HEK293 (cell line): ENCODE measurements around the gene ZNF236.
A peak's percentile ranks its signal among the peaks of the same experiment; 100 is the strongest.

Experiments
- CTCF ChIA-PET: fragments of 350-600 bp; formaldehyde crosslinking; extraction: SDS; loops from one replicate; lab custom pipeline; 2021; ENCODE audit warnings: antibody characterized with exemption; lab: Yijun Ruan, JAX
- POLR2A ChIA-PET: fragments of 300-600 bp; formaldehyde crosslinking; extraction: SDS; loops from one replicate; lab custom pipeline; 2020; ENCODE audit warnings: antibody characterized with exemption, inconsistent platforms; lab: Yijun Ruan, JAX
- H3K27ac ChIP-seq: fragments of 200-500 bp; sonication (Bioruptor generic); 2 replicates; pipeline ENCODE4 v1.5.1; 2014; ENCODE audit warnings: low read depth, low read length, control low read depth, inconsistent platforms; ENCODE audit errors: extremely low read depth
- H3K36me3 ChIP-seq, 2 experiments: fragments of 200-500 bp in 1 of 2; sonication (Bioruptor generic) in 1 of 2; 1 replicate in 1 of 2; 2 replicates in 1 of 2; pipeline ENCODE4 v1.5.1; 2014 to 2017; ENCODE audit warnings: inconsistent platforms in 2 of 2, low read length in 2 of 2; ENCODE audit not compliant: control insufficient read depth in 2 of 2, insufficient read depth in 1 of 2
- H3K4me1 ChIP-seq: fragments of 200-500 bp; sonication (Bioruptor generic); 2 replicates; pipeline ENCODE4 v1.5.1; 2014; ENCODE audit warnings: mild to moderate bottlenecking, low read length, inconsistent platforms; ENCODE audit not compliant: control insufficient read depth, insufficient read depth
- H3K4me3 ChIP-seq: 2 replicates; pipeline ENCODE4 v1.5.1; 2011; ENCODE audit warnings: low read depth, mild to moderate bottlenecking, control low read depth, low read length, moderate library complexity
- H3K9me3 ChIP-seq: fragments of 200-500 bp; sonication (Bioruptor generic); 2 replicates; pipeline ENCODE4 v1.5.1; 2014; ENCODE audit warnings: low read depth, low read length, inconsistent platforms; ENCODE audit not compliant: control insufficient read depth, insufficient read depth
- EGR2 ChIP-seq: fragments of 450-650 bp; formaldehyde crosslinking; IDR thresholded peaks from 2 replicates; pipeline ENCODE4 v1.5.1; 2016; ENCODE audit warnings: low read depth, missing biosample characterization, missing genetic modification characterization
- GFI1B ChIP-seq: fragments of 450-650 bp; formaldehyde crosslinking; IDR thresholded peaks from 2 replicates; pipeline ENCODE4 v1.5.1; 2016; ENCODE audit warnings: missing biosample characterization, missing genetic modification characterization
- KLF16 ChIP-seq: fragments of 450-650 bp; formaldehyde crosslinking; IDR thresholded peaks from 2 replicates; pipeline ENCODE4 v1.5.1; 2017; ENCODE audit warnings: missing biosample characterization, missing genetic modification characterization
- MEIS1 ChIP-seq: sonication (generic); formaldehyde crosslinking; IDR thresholded peaks from 2 replicates; pipeline ENCODE4 v1.8.1; 2022; ENCODE audit warnings: missing genetic modification reagents, mild to moderate bottlenecking, borderline replicate concordance
- OSR2 ChIP-seq: fragments of 450-650 bp; formaldehyde crosslinking; IDR thresholded peaks from 2 replicates; pipeline ENCODE4 v1.5.1; 2016; ENCODE audit warnings: missing biosample characterization, missing genetic modification characterization
- PRDM2 ChIP-seq: fragments of 450-650 bp; formaldehyde crosslinking; IDR thresholded peaks from 2 replicates; pipeline ENCODE4 v1.5.1; 2016; ENCODE audit warnings: missing biosample characterization, missing genetic modification characterization, borderline replicate concordance
- SP2 ChIP-seq: fragments of 450-650 bp; formaldehyde crosslinking; IDR thresholded peaks from 2 replicates; pipeline ENCODE4 v1.5.1; 2016; ENCODE audit warnings: missing biosample characterization, missing genetic modification characterization
- ZBTB44 ChIP-seq: fragments of 450-650 bp; IDR thresholded peaks from 2 replicates; pipeline ENCODE4 v1.5.1; 2018; ENCODE audit warnings: missing biosample characterization, mild to moderate bottlenecking, missing genetic modification characterization
- ZBTB48 ChIP-seq: fragments of 450-650 bp; formaldehyde crosslinking; IDR thresholded peaks from 2 replicates; pipeline ENCODE4 v1.5.1; 2016; ENCODE audit warnings: missing biosample characterization, missing genetic modification characterization
- ZFHX2 ChIP-seq: fragments of 450-650 bp; formaldehyde crosslinking; conservative IDR thresholded peaks from 2 replicates; pipeline ENCODE4 v1.5.1; 2016; ENCODE audit warnings: missing biosample characterization, missing genetic modification characterization
- ZFP3 ChIP-seq: fragments of 450-650 bp; formaldehyde crosslinking; IDR thresholded peaks from 2 replicates; pipeline ENCODE4 v1.5.1; 2016; ENCODE audit warnings: low read depth, missing biosample characterization, missing genetic modification characterization
- ZNF155 ChIP-seq: fragments of 450-650 bp; formaldehyde crosslinking; IDR thresholded peaks from 2 replicates; pipeline ENCODE4 v1.5.1; 2016; ENCODE audit warnings: missing biosample characterization, missing genetic modification characterization
- ZNF292 ChIP-seq: fragments of 450-650 bp; formaldehyde crosslinking; IDR thresholded peaks from 2 replicates; pipeline ENCODE4 v1.5.1; 2016; ENCODE audit warnings: low read depth, missing biosample characterization, missing genetic modification characterization, borderline replicate concordance
- ZNF354C ChIP-seq: fragments of 450-650 bp; formaldehyde crosslinking; IDR thresholded peaks from 2 replicates; pipeline ENCODE4 v1.5.1; 2016; ENCODE audit warnings: missing biosample characterization, missing genetic modification characterization, low read depth, borderline replicate concordance
- ZNF366 ChIP-seq: fragments of 450-650 bp; formaldehyde crosslinking; conservative IDR thresholded peaks from 2 replicates; pipeline ENCODE4 v1.5.1; 2016; ENCODE audit warnings: missing biosample characterization, missing genetic modification characterization
- ZNF518A ChIP-seq: fragments of 450-650 bp; formaldehyde crosslinking; conservative IDR thresholded peaks from 2 replicates; pipeline ENCODE4 v1.5.1; 2016; ENCODE audit warnings: low read depth, missing biosample characterization, missing genetic modification characterization
- ZNF530 ChIP-seq: fragments of 450-650 bp; formaldehyde crosslinking; IDR thresholded peaks from 2 replicates; pipeline ENCODE4 v1.5.1; 2016; ENCODE audit warnings: low read depth, missing biosample characterization, missing genetic modification characterization
- ZNF548 ChIP-seq: fragments of 450-650 bp; formaldehyde crosslinking; IDR thresholded peaks from 2 replicates; pipeline ENCODE4 v1.5.1; 2016; ENCODE audit warnings: missing biosample characterization, missing genetic modification characterization
- ZNF610 ChIP-seq: fragments of 450-650 bp; formaldehyde crosslinking; IDR thresholded peaks from 2 replicates; pipeline ENCODE4 v1.5.1; 2016; ENCODE audit warnings: missing biosample characterization, missing genetic modification characterization, borderline replicate concordance
- ZNF626 ChIP-seq: fragments of 450-650 bp; sonication (Bioruptor Pico); formaldehyde crosslinking; IDR thresholded peaks from 2 replicates; pipeline ENCODE4 v1.5.1; 2018; ENCODE audit warnings: missing biosample characterization, missing genetic modification characterization, inconsistent platforms
- ZNF629 ChIP-seq: fragments of 450-650 bp; formaldehyde crosslinking; IDR thresholded peaks from 2 replicates; pipeline ENCODE4 v1.5.1; 2017; ENCODE audit warnings: missing biosample characterization, missing genetic modification characterization
- ZNF670 ChIP-seq: fragments of 450-650 bp; formaldehyde crosslinking; IDR thresholded peaks from 2 replicates; pipeline ENCODE4 v1.5.1; 2016; ENCODE audit warnings: missing biosample characterization, missing genetic modification characterization, low read depth

ZNF236 gene

GRCh38 chr18:76972241-76972640 lies 149.9 kb downstream of the ZNF236 start:
- CTCF ChIA-PET, result interaction anchor here (0.9 to 1.4 kb wide), 4 partner anchors 11 to 225 kb away, joined by 3 to 9 read pairs (median 3); no protein-coding TSS in a partner anchor
- POLR2A ChIA-PET, result no interaction called here
- H3K9me3 ChIP-seq, result no peaks in the 10 kb centered on the region
- no peaks in the 10 kb centered on the region for H3K4me1 ChIP-seq
- TF ChIP-seq ZNF292, result no peak
- no peak for TF ChIP-seq ZNF366 (tag by site-specific recombination)
- TF ChIP-seq GFI1B, result no peak
- no peak for TF ChIP-seq ZNF610 (tag by site-specific recombination)
- peak; percentile 88 for TF ChIP-seq EGR2
- TF ChIP-seq ZFHX2 (tag by site-specific recombination), result peak; percentile 85
- no peak for TF ChIP-seq ZNF548 (tag by site-specific recombination)
- no peak overlapping the region for H3K4me3 ChIP-seq
- no peak overlapping the region for H3K27ac ChIP-seq
- peaks cover 0 to 22% of the 10 kb centered on the region in 2 experiments for H3K36me3 ChIP-seq

- peaks cover 0 to 22% of the 10 kb centered on the region in 2 experiments; a peak in 2 of 3 replicates for H3K36me3 ChIP-seq
- H3K4me1 ChIP-seq, result no peaks in the 10 kb centered on the region
- no peak overlapping the region for H3K4me3 ChIP-seq
- TF ChIP-seq ZNF354C (tag by site-specific recombination) (no peak), ZNF610 (tag by site-specific recombination) (no peak), PRDM2 (tag by site-specific recombination) (no peak), ZNF629 (no peak), SP2 (tag by site-specific recombination) (no peak), EGR2 (no peak), ZBTB48 (tag by site-specific recombination) (no peak), ZNF626 (tag by site-specific recombination) (no peak), MEIS1 (CRISPR knock-in tag) (no peak), ZNF670 (tag by site-specific recombination) (no peak), ZNF518A (tag by site-specific recombination) (no peak), ZBTB44 (tag by site-specific recombination) (no peak), KLF16 (no peak), OSR2 (tag by site-specific recombination) (no peak), ZNF155 (tag by site-specific recombination) (no peak), ZFP3 (tag by site-specific recombination) (no peak), ZNF530 (tag by site-specific recombination) (no peak)
- no peak overlapping the region for H3K27ac ChIP-seq
- no peaks in the 10 kb centered on the region for H3K9me3 ChIP-seq
- ChIA-PET CTCF (interaction anchor here (1.1 to 2.1 kb wide), 3 partner anchors 10 to 172 kb away, joined by 3 to 16 read pairs (median 9); no protein-coding TSS in a partner anchor), POLR2A (no interaction called here)
These were observed 150.6 kb downstream of the ZNF236 start for GRCh38 chr18:76972846-76973519.
